ENCODE data around the gene HCAR1.
"Not testable (repeated sequence)": the region's sequence is repeated elsewhere in the genome, so short reads cannot be mapped to it uniquely, and the experiment has no call there.

Gene HCAR1

DNA sequence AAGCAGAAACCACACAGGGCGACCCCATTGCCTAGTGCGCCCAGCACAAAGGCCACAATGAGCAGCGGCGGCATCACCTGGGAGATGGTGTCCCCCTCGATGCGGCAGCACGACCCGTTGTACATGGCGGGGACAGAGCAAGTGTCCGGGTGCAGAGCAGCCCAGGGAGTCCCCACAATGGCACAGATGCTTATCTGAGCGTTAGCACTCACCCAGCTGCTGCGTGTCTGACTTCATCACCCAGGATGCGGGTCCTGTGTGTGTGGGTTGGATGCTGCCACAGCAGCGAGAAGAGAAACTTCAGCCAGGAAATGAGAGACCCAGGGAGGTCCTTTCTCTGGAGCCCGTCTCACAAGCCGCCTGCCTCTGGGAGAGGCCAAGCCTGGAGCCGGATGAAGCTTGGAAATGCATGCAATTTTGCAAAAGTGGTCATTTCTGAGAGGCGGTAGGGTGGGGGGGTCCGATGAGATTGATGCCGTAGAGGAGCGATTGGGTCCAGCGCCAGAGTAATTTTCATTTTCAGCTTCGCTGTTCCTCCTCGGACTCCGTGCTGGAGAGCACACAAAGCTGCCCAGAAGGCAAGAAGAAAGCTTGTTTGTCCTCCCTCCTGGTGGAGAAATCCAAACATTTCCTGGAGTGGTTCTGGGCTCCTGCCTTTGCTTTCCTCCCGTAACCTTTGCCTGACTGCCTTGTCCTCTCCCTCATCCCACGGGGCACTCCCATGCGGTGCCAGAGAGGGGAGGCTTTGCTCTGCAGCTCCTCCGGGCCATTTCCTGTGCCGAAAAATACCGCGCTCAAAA lies at the start of gene HCAR1:
Gene HCAR1, minus strand, starts transcription at position 630 of the 800 bp plus-strand sequence. Its CDS starts 505 bp downstream, at position 125.
- DNase-seq = no peak

GRCh38 chr12:122757568-122757967 lies 26.9 kb upstream of the HCAR1 start:
- no peak for DNase-seq

DNA sequence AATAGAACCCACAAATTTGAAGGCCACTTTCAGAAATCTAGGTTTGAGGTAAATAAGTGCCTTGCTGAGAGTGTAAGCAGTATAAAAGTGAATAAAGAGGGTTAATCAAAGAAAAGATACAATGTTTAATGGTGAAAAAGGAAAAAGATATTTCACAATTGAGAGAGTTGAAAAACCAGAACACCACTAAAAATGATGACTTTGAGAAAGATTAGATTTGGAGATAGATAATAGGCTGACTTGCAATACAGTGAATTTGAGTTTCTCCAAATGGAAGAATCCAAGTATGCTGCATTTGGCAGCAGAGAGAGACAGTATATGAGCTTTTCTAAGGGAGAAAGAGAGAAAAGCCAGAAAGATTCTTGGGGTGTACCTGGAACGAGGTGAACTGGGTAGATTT lies 24.1 kb upstream of the HCAR1 start:
- no peak for DNase-seq

DNA sequence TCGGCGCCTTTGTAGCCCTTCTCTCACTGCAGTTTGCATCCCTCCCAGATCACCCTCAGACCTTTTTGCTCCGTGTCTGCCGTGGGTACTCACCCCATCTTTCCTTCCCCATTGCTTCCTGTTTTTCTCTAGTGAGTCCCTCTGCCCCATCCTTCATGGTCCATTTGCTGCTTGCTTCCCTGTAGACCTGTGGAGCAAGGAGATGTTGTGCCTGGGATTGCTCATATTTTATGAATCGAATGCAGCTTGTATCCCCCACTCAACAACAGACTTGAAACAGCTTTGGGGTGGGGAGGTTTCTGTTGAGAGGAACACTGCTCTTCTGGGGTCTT lies 22.6 kb upstream of the HCAR1 start:
- no peak for DNase-seq

GRCh38 chr12:122752464-122753318 lies 22.0 kb upstream of the HCAR1 start, which contains the start of gene DENR:
Gene DENR, plus strand, starts transcription at chr12:122752824. Its CDS starts 878 bp downstream, at chr12:122753702.
- peak; percentile 53 to 98 (median 94) for DNase-seq

- DNase-seq = not testable (repeated sequence)
These were observed 20.3 kb upstream of the HCAR1 start for GRCh38 chr12:122750781-122751515.

- no peak for DNase-seq
These were observed 19.1 kb upstream of the HCAR1 start for GRCh38 chr12:122749569-122750332.

- DNase-seq = no peak
These were observed 16.8 kb upstream of the HCAR1 start for GRCh38 chr12:122747224-122748135.

DNA sequence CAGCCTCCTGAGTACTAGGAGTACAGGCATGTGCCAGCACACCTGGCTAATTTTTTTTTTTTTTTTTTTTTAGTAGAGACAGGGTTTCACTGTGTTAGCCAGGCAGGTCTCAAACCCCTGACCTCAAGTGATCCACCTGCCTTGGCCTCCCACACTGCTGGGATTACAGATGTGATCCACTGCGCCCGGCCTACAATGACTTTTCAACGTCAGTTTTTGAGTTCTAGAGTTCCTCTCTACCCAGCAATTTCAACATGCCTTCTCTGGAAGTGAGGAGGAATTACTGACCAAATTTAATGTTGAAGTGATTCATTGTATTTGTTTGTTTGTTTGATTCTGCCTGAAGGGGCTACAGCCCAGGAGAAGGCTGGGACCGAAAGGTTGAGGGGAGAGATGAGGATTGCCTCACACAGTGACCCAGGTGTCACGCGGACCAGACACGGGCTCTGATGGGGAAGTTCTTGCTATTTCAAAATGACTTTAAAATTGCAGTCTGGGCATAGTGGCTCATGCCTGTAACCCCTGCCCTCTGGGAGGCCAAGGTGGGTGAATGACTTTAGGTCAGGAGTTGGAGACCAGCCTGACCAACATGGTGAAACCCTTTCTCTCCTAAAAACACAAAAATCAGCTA lies 13.4 kb upstream of the HCAR1 start:
- DNase-seq = peak in 2 of 51 donors; percentile 3 to 16

- DNase-seq = no peak
These were observed 9.7 kb upstream of the HCAR1 start for GRCh38 chr12:122740351-122740750.

DNA sequence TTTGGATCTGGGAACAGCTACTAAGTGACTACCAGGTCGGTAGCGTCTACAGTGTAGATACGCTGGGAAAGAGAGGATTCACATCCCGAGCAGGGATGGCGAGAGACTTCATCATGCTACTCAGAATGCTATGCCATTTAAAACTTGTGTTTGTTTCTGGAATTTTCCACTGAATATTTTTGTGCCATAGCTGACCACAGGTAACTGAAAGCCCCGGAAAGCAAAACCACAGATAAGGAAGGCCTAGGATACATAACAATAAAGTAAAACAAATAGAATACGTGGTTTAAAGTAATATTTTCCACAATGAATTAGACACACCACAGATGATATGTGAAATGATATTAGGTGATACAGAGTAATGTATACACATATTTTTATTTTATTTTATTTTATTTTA lies 7.9 kb upstream of the HCAR1 start:
- no peak for DNase-seq

DNA sequence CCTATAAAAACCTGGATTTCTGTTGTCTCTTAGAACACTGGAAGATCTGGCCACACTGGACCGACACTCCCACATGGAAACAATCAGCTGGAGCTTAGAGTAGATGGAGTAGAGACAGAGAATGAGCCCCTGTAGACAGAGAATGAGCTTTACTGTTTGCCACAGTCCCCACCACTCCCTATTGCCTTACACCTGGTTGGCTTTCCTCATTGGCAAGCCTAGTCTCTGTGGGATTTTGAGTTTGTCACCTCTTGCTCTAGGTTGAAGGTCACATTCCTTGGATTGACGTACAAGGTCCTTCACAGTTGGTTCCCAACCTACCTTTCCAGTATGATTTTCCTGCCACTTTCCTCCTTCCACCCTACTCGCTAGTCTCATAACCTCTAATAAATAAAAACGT lies 2.0 kb upstream of the HCAR1 start:
- DNase-seq = no peak

DNA sequence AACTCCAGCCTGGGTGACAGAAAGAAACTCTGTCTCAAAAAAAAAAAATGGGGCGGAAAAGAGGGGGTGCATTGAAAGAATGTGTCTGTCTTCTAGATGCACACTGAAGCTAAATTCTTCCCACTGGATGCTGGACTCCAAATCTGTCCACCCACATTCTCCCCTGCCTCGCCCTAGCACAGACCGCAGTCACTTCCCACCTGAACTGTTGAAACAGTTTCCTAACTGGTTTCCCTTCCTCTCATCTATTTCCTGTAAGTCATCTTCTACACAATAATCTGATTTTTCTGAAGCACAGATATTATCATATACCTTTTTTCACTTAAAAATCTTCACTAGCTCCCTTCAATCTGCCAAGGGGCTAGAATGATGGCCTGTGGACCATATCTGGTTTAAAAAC lies 1.5 kb upstream of the HCAR1 start:
- no peak for DNase-seq

DNA sequence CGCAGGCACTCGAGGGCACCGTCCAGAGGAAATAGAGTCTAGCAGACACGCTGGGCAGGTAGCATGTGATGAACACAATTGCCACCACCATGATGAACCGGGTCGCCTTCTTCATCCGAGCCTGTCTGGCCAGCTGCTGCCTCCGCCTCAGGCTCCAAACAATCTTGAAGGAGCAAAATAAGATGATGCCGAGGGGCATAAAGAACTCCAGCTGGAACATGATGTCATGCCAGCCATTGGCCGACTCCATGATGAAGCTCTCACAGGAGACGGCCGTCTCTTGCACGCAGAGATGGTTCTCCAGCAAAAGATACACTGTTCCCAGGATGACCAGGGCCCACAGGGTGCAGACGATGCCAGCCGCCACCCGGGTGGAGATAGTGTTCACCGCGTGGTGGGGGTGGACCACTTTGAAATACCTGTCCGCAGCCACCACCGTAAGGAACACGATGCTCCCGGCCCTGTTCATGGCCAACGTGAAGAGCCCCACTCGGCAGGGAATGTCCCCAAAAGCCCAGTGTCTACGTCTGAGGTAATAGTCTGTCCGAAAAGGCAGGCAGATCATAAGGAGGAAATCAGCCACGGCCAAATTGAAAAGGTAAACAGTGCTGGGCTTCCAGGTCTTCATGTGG lies 945 bp downstream of the HCAR1 start:
- DNase-seq = no peak

- DNase-seq = peak in 1 of 51 donors; percentile 14
These were observed 4.5 kb downstream of the HCAR1 start for GRCh38 chr12:122726080-122726558.

GRCh38 chr12:122725452-122726079 lies 5.1 kb downstream of the HCAR1 start:
- no peak for DNase-seq

- DNase-seq = no peak
These were observed 5.9 kb downstream of the HCAR1 start for GRCh38 chr12:122724641-122725243.

DNA sequence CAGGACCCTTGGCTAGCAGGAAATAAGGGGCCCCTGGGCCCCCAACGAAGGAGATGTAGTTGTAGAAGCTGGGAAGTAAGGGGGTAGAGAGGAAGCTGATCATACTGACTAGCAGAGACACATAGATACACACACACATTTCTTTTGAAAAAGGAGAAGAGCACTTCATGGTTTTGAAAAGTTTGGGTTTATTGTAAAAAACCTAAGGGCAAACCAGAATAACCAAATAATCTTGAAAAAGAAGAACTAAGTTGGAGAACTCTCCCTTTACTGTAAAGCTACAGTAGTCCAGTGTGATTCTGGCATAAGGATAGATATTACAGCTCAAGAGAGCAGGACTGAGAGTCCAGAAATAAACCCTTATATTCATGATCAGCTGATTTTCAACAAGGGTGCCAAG lies 8.3 kb downstream of the HCAR1 start:
- no peak for DNase-seq
